Hepatocyte (in vitro differentiated cells): ENCODE measurements around the gene SLC25A10. TPM values are rescaled to one million over a fixed set of nuclear protein-coding genes. Genes with fewer than 3 reads are reported as not detected.

Experiments
- DNase-seq: peaks from one replicate; pipeline ENCODE4 v3.0.0-alpha.2; 2016; ENCODE audit warnings: low spot score
- H2AFZ ChIP-seq: fragments of 200-600 bp; sonication (generic); 2 replicates; pipeline ENCODE4 v1.6.0; 2016; ENCODE audit warnings: antibody characterized with exemption, mild to moderate bottlenecking
- H3K27ac ChIP-seq: fragments of 200-600 bp; sonication (generic); 2 replicates; pipeline ENCODE4 v1.5.1; 2016; ENCODE audit warnings: mild to moderate bottlenecking
- H3K27me3 ChIP-seq: fragments of 200-600 bp; sonication (generic); 2 replicates; pipeline ENCODE4 v1.6.1; 2016
- H3K36me3 ChIP-seq: fragments of 200-600 bp; sonication (generic); replicated peaks from 2 replicates; pipeline ENCODE4 v1.5.1; 2016; ENCODE audit warnings: low read depth; ENCODE audit not compliant: insufficient read depth
- H3K4me1 ChIP-seq: fragments of 200-600 bp; sonication (generic); 2 replicates; pipeline ENCODE4 v1.5.1; 2016; ENCODE audit warnings: mild to moderate bottlenecking, moderate library complexity; ENCODE audit not compliant: insufficient read depth
- H3K4me2 ChIP-seq: fragments of 200-600 bp; sonication (generic); 2 replicates; pipeline ENCODE4 v1.6.0; 2016
- H3K4me3 ChIP-seq: fragments of 200-600 bp; sonication (generic); 2 replicates; pipeline ENCODE4 v1.5.1; 2016; ENCODE audit warnings: mild to moderate bottlenecking
- H3K79me2 ChIP-seq: fragments of 200-600 bp; sonication (generic); 2 replicates; pipeline ENCODE4 v1.6.0; 2017; ENCODE audit warnings: mild to moderate bottlenecking
- H3K9me2 ChIP-seq: fragments of 200-600 bp; sonication (generic); replicated peaks from 2 replicates; pipeline ENCODE4 v1.6.0; 2017; ENCODE audit warnings: mild to moderate bottlenecking; ENCODE audit not compliant: insufficient read depth
- H3K9me3 ChIP-seq: fragments of 200-600 bp; sonication (generic); 2 replicates; pipeline ENCODE4 v1.5.1; 2016; ENCODE audit warnings: low read depth, mild to moderate bottlenecking
- H4K20me1 ChIP-seq: fragments of 200-600 bp; sonication (generic); 2 replicates; pipeline ENCODE4 v1.6.0; 2016; ENCODE audit warnings: mild to moderate bottlenecking; ENCODE audit not compliant: insufficient read depth, poor library complexity, severe bottlenecking
- CTCF ChIP-seq: fragments of 200-600 bp; sonication (generic); IDR thresholded peaks from 2 replicates; pipeline ENCODE4 v1.5.1; 2016; ENCODE audit warnings: antibody characterized with exemption, mild to moderate bottlenecking; ENCODE audit not compliant: poor library complexity
- EZH2 ChIP-seq: fragments of 200-600 bp; sonication (generic); IDR thresholded peaks from 2 replicates; pipeline ENCODE4 v1.6.1; 2016; ENCODE audit warnings: antibody characterized with exemption, mild to moderate bottlenecking, borderline replicate concordance
- EZH2phosphoT487 ChIP-seq: fragments of 200-600 bp; sonication (generic); IDR thresholded peaks from one replicate; pipeline ENCODE4 v1.6.1; 2018; ENCODE audit warnings: antibody characterized with exemption, mild to moderate bottlenecking, low read depth, moderate library complexity; ENCODE audit not compliant: unreplicated experiment, severe bottlenecking
- WGBS: methylation state at CpG from one replicate; pipeline ENCODE4 v1.1.6; 2016; ENCODE audit warnings: low lambda C conversion rate; ENCODE audit errors: missing lambda C conversion rate; 5-methylcytosine and 5-hydroxymethylcytosine counted together
- polyA plus RNA-seq: library from polyadenylated mRNA; unstranded; fragments of >200 nt; fragmentation: Nextera tagmentation; extraction: Ambion mirVana; gene quantifications from 2 replicates; pipeline ENCODE4 v1.2.1, GENCODE V29; 2016
- total RNA-seq: library from RNA; depleted of rRNA; stranded (reverse); fragments of >200 nt; gene quantifications from 2 replicates; pipeline ENCODE4 v1.2.3, GENCODE V29; 2014

Gene SLC25A10
- total and polyA plus RNA-seq, 2 experiments from 2014 or later, result 31.3 to 53.2 TPM

GRCh38 chr17:81734405-81735263 is 22.6 kb downstream of the SLC25A10 start:
- H3K79me2 ChIP-seq, result no peaks in the 10 kb centered on the region
- no peaks in the 10 kb centered on the region for H4K20me1 ChIP-seq
- DNase-seq, result no peak
- no peaks in the 10 kb centered on the region for H3K9me2 ChIP-seq
- H3K9me3 ChIP-seq, result no peaks in the 10 kb centered on the region
- no peaks in the 10 kb centered on the region for H3K27me3 ChIP-seq
- no peak overlapping the region for H3K4me3 ChIP-seq
- 89% methylated on average over 35 of the region's 35 CpGs for WGBS
- no peak overlapping the region for H3K27ac ChIP-seq
- TF ChIP-seq CTCF (no peak), EZH2 (no peak), EZH2phosphoT487 (no peak)
- peaks cover 11% of the 10 kb centered on the region for H3K4me1 ChIP-seq
- H2AFZ ChIP-seq, result no peak overlapping the region
- H3K4me2 ChIP-seq, result no peak overlapping the region
- no peaks in the 10 kb centered on the region for H3K36me3 ChIP-seq

DNA sequence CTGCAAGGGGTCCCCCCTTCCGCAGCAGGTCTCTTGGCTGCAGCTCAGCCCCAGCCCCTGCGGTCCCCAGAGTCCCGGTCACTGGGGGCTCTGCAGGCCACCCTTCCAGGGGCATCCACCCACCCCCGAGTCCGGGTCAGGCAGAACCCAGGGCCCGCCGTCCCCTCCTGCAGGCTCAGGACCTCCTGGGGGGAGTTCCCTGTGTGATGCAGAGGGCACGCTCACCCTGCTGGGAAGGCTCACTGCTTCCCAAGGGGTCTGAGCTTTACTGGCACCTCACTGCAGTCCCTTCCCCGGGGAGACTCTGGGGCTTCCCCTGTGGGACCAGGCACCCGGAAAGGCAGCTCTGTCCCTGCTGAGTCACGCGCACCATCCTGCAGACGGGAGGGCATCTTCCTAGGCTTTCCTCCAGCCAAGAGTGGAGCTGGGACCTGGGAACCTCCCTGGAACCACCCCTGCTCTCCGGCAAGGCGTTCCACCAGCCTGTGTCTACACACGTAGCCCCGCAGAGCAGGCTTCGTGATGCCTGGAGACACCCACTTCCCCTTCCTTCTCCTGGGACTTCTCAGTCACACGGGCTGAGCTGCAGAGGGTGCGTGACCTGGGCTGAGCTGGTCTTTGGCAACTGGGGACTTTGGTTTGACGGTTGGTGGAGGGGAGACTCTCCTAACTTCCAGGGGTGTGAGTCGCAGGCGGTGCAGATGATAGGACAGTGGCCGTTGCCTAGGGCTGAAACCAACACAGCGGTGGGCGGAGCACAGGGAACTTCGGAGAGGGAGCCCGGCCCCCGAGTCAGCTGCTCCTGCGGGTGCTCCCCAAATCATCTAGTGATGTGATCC is 23.4 kb downstream of the SLC25A10 start:
- Histone ChIP-seq H3K4me3 (no peak overlapping the region), H2AFZ (no peak overlapping the region), H3K9me3 (no peaks in the 10 kb centered on the region), H3K27me3 (no peaks in the 10 kb centered on the region), H3K4me1 (peaks cover 11% of the 10 kb centered on the region), H3K4me2 (no peak overlapping the region), H3K79me2 (no peaks in the 10 kb centered on the region), H3K27ac (no peak overlapping the region), H3K36me3 (no peaks in the 10 kb centered on the region), H3K9me2 (no peaks in the 10 kb centered on the region), H4K20me1 (no peaks in the 10 kb centered on the region)
- peak; percentile 50 for DNase-seq
- 66% methylated on average over 30 of the region's 30 CpGs for WGBS
- TF ChIP-seq CTCF, result no peak
- no peak for TF ChIP-seq EZH2
- TF ChIP-seq EZH2phosphoT487, result no peak

DNA sequence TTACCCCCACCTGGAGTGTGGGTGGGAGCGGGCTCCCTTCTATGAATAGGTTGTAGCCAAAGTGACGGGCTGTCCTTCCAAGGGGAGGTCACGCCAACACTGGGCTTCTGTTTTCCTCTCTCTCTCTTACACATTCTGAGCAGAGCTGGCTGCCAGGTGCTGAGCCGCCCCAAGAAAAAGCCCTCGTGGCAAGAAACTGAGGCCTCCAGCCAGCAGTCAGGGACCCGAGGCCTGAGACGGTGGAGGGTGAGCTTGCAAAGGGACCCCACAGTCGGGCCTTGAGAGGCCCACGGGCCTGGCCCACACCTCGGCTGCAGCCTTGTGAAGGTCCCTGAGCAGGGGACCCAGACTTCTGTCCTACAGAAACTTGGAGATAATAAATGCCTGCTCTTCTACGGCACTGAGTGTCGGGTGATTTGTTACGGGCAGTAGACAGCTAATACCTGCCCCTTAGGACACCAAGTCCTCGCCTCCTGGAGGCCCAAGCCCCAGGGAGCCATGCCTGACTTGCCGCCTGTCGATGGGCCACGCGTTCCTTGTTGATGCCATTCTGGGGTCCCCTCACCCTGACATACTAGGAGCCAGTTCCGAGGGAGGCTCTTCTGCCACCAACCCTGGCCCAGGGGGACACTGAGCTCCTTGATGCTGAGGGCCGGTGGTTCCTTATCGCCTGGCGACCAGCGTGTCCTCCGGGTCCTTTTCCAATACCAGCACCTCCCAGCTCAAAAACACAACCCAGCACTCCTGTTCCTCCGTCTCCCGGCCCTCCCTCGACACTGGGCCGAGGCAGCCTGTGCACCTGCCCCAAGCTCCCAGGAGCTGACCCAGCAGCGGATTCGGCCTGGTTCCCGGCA is 26.1 kb downstream of the SLC25A10 start:
- Histone ChIP-seq H3K4me2 (no peak overlapping the region), H3K27ac (no peak overlapping the region), H3K36me3 (no peaks in the 10 kb centered on the region), H3K9me2 (no peaks in the 10 kb centered on the region), H2AFZ (no peak overlapping the region), H3K9me3 (no peaks in the 10 kb centered on the region), H3K4me3 (no peak overlapping the region), H3K79me2 (no peaks in the 10 kb centered on the region), H3K27me3 (no peaks in the 10 kb centered on the region), H3K4me1 (peaks cover 3% of the 10 kb centered on the region), H4K20me1 (no peaks in the 10 kb centered on the region)
- WGBS, result 93% methylated on average over 30 of the region's 31 CpGs
- no peak for DNase-seq
- TF ChIP-seq EZH2phosphoT487 (no peak), EZH2 (no peak), CTCF (no peak)
